Smooth muscle cell of the brain vasculature (primary cell): ENCODE measurements around the gene SRM.
"Not testable (repeated sequence)": the region's sequence is repeated elsewhere in the genome, so short reads cannot be mapped to it uniquely, and the experiment has no call there.

ENCODE experiments used
- DNase-seq: peaks from one replicate; pipeline ENCODE4 v3.0.0-alpha.2; 2012; ENCODE audit warnings: low read depth, low spot score

SRM gene

DNA sequence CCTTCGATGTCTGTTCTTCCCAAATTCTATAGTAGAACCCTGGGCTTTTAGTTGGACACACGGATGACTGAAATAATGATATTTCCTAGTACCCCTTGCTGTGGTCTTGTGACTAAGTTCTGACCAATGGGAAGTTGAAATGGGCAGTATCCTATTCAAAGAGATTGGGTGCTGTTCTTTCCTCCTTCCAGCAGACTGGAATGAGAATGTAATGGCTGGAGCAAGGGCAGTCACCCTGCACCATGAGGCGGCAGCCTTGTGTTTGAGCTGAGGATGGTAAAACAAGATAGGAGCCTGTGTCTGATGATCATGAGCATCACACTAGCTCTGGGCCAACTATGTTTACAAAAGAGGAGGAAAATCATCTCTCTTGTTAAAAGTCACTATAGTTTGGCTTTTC, 5.1 kb upstream of the SRM start:
- no peak for DNase-seq

DNA sequence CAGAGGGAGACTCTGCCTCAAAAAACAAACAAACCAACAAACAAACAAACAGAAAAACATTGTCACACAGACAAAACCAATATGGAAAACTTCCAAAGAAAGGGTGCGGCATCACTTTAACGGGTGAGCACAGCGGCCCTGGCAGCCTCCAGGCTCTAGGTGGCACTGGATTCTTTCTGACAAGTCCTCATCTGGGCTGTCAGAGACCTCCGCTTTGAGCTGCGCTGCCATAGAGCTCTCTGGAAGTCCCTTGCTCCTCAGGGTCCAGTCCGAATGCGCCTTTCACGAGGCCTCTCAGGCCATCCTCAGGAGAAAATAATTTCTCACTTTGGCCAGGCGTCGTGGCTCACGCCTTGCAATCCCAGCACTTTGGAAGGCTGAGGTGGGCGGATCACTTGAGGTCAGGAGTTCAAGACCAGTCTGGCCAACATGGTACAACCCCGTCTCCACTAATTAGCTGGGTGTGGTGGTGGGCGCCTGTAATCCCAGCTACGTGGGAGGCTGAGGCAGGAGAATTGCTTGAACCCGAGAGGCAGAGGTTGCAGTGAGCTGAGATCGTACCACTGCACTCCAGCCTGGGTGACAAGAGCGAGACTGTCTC, 4.2 kb upstream of the SRM start:
- not testable (repeated sequence) for DNase-seq

DNA sequence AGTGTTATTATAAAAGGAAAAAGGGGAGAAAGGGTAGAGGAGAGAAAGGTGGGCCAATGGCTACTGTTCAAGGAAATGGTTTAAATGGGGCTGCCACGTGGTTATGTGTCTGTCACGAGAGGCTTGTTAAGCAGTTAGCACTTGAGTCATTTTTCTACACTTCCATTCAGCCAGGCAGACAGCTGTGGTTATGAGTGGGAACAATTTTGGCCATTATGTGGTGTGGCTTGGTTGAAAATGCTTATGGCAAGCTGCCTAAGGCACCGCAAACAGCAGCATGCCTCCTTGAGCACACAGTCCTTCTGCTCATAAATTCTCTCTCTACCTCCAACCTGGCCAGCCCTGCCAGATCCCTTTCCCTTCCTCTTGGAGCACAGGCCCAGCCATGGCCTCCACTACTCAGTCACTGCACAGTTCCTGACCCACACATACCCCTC, 3.2 kb upstream of the SRM start:
- no peak for DNase-seq

DNA sequence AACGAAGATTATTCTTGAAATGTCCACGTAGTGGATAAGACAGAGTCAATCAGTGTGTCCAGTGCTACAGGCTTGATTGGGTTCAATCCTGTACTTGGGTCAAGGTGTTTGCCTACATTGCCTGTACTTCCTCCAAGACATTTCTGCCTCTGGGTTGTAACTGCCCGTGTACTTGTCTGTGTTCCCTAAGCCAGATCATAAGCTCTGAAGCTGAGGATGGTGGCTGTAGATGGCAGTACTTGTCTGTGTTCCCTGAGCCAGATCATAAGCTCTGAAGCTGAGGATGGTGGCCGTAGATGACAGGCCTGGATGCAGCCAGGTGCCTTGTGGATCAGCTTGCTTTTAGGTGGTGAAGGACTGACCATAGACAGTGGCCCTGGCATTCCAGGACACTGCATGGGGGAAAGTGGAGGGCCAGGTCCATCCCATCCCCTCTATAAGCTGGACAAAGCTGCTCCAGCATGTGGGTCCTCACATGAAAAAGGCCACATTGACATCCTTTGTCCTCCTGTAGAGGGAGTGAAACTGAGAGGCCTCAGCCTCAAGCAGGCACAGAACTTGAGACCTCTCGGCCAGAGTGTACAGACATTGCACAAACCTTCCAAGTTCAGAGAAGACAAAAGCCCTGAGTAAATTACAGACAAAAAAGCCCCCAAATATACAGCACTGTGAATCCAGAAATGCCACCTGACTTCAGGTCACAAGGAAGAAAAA, 2.0 kb upstream of the SRM start:
- DNase-seq: no peak

DNA sequence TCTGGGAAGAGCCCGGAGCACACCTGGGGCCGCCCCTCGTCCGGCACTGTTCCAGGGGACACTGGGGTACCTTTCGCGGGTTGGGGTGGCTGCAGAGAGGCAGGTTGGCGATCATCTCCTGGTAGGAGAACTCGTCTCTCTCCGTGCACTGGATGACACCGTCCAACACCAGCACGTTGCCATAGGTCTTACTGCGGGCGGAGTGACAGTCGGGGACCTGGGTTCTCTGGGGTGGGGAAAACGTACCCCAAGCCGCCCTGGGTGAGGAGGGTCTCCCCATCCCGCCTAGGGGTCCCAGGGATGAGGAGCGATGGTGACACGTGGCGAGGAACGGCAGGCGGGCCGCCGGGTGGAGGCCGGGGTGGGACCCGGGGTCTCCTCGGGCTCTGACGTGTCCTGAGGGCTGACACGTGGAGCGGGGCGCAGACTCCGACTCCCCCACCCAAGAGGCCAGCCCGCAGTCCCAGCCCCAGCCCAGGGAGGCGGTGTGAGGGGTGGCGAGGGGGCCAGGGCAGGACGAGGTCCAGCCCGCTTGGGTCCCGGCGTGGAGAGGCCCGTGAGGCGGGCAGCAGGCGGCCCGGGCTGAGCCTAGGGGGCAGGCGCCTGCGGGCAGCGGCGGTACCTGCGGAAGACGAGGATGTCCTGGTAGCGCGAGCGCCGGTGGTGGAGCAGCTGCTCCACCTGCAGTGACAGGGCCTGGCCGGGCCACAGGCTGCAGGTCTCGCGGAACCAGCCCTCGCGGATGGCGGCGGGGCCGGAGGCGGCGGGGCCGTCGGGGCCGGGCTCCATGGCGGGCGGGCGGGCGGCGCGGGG, 457 bp downstream of the SRM start:
- no peak for DNase-seq

DNA sequence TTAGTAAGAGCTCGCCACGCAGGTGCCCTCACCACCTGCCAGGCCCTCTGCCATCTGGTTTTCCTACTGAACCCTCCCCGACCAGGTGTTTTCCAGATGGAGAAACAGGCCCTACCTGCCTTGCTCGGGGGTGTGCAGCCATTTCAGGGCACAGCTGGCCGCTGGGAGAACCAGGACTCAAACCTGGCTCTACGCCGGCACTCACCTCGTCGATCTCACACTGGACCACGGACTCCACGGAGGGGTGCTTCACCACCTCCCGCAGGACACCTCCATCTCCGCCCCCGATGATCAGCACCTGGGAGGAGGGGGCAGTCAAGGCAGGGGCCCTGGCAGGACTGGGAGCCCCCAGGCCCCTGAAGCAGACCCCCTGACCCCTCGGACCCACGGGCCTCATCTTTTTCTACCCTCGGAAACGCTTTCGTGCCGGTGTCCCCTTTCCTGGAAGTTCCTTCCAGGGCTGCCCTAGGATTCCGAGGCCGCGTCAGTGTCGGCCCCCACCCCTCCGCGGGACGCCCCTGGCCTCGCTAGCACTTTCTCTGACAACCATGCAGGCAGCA, 1.1 kb downstream of the SRM start:
- no peak for DNase-seq

DNA sequence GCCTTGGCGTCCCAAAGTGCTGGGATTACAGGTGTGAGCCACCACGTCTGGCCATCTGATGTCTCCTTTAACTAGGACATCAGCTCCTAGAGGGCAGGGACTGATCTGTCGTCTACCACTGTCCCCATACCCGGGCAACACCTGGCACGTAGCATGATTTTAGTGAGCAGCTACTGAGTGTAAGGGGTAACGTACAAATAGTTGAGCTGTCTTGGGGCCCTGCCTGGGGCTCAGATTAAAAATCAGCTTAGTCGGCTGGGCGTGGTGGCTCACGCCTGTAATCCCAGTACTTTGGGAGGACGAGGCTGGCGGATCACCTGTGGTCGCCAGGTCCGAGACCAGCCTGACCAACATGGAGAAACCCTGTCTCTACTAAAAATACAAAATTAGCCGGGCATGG, 1.8 kb downstream of the SRM start:
- DNase-seq: no peak

DNA sequence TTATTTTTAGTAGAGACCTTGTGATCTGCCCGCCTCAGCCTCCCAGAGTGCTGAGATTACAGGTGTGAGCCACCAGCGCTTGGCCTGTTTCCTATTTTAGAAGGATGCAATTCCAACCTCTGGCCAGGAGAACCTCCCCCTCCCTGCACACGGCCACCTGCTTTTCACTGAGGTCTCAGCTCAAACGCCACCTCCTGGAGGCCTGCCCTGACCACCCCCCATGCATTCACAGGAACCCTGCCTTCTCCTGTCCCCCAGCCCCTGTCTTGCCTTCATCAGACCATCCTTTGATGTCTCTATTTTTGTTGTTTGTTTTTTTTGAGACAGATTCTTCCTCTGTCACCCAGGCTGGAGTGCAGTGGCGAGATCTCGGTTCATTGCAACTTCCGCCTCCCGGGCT, 2.3 kb downstream of the SRM start:
- DNase-seq: no peak

DNA sequence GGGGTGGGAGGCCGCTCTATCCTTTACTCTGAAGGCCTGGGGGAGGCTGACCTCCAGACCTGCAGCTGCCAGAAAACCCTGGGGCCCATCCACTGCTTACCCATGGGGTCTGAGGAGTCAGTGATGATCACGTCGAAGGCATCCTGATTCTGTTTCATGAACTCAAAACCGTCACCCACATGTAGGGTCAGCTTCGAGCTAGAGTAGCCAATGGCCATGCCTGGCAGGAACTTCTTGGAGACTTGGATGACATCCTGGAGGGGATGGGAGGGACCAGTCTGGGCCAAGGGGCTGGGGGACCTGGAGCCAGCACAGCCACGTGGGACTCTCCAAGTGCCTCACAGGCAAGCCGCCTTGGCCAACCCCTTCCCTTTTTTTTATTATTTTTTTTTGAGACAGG, 3.3 kb downstream of the SRM start:
- no peak for DNase-seq

DNA sequence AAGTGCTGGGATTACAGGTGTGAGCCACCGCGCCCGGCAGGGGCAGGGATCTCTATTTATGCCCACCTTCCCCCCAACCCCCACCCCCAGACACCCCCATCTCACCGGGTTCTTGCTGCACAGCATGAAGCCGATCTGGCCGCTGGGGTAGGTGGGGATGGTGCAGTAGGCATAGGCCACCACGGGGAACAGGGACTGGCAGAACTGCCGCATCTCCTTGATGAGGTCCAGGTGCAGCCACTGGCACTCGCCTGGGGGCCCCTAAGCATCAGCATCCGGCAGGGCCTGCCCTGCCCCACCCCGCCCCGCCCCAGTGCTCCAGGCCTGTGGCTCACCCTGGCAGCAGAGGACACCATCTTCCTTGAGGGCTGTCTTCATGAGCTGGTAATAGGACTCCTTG, 4.1 kb downstream of the SRM start:
- DNase-seq: no peak

DNA sequence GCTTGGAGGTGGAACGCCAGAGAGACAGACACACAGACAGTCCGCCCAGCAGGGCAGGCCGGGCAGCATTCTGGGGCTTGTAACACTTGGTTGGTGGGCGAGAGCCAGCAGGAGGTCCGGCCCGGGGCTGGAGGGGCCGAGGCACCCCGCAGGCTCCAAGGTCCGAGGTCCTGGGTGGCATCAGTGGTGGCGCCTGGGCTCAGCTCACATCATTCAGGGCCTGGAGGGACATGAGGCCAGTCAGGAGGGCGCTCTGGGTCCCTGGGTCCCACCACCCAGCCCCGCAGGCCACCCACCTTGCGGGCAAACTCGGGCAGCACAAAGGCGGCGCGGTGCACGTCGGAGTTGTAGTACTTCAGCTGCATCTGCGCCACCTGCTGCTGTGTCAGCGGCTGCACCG, 5.2 kb downstream of the SRM start:
- no peak for DNase-seq

DNA sequence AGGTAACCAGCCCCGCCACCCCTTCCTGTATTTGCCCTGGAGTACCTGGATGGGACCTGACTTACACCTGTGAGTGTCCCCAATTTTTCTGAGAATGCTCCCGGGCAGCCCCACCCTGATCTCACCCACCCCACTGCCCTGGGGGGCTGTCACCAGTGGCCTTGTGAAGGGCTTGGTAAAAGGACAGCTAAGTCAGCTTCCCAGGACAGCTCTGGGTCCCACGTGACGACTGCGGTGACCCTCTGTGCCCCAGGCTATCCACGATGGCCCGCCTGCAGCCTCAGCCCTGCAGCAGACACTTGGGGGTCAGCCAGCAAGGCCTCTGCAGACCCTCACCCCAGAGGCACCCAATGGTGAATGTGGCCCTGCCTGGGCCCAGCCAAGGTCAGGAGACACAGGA, 5.6 kb downstream of the SRM start:
- DNase-seq: no peak

DNA sequence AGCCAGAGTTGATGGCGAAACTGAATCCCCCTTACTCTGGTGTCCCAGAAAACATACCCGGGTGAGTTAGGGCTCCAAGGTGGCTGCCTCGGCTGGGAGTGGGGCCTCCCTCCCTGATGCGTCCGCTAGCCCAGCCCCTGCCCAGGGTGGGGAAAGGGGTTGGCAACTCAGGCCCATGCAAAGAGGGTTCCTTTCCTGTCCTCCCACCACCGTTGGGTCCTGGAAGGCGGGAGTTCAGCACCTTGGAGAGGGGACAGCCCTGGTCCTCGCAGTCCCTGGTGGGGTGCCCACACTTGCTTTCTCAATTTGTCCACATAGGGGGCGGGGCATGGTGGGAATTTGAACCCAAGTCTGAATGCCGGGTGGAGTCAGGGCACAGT, 6.1 kb downstream of the SRM start:
- DNase-seq: no peak

DNA sequence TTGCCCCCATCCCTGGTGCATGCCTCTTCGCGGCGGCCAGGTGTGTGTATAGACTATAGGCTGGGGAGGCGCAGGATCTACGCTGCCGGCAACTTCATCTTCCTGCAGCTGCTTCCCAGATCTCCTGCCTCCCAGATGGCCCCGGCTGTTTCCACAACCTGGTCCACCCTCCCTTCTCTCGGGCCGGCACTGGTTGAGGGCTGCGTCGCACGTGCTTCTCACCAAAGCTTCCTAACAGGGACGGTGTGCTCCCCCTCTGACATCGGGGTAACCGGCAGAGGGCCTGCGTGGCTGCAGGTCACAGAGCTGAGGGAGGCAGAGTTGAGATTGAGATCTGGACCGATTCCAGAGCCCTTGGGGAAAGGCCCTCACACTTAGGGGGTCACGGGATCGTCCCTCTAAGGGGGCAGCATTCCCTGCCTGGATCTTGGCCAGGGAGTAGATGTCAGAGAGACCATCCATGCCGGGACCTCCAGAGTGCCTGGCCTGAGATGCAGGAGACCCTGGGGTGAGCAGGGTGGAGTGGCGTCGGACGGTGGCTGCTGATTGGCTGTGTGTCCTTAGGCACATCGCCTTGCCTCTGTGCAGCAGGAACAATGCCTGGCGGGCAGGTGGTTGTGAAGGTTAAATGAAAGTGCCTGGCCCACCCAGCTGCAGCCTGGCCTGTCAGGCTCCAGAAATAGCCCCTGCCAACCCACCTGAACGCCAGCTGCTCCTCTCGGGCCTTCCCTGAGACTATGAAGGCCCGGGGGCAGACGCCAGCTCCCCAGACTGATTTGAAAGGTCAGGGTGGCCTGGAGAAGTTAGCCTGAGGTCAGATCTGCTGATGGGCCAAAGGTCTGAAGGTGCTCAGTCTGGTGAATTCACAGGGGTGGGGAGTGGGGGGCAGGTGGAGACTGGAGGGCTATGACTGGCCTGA, 6.7 kb downstream of the SRM start:
- DNase-seq: no peak

DNA sequence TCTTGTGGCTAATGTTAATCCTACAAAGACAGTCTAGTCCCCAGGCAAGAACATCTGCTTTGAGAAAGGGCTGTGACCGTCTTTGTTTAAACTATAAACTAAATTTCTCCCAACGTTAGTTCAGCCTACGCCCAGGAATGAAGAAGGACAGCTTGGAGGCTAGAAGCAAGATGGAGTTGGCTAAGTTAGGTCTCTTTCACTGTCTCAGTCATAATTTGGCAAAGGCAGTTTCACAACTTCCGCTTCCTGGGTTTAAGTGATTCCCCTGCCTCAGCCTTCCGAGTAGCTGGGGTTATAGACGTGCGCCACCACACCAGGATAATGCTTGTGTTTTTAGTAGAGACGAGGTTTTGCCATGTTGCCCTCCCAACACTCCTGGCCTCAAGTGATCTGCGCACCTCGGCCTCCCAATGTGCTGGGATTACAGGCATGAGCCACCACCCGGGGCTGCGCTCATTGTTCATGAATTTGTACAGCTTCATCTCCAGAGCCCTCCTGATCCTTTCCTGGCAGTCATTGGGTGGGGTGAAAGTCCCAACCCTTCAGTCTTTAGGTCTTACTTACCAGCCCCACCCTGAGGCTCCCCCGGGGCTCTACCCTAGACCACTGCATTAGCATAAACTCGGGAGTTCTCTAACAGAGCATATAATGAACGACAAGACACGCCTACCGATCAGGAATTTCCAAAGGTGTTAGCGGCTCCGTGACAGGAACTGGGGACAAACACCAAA, 7.9 kb downstream of the SRM start:
- DNase-seq: no peak

DNA sequence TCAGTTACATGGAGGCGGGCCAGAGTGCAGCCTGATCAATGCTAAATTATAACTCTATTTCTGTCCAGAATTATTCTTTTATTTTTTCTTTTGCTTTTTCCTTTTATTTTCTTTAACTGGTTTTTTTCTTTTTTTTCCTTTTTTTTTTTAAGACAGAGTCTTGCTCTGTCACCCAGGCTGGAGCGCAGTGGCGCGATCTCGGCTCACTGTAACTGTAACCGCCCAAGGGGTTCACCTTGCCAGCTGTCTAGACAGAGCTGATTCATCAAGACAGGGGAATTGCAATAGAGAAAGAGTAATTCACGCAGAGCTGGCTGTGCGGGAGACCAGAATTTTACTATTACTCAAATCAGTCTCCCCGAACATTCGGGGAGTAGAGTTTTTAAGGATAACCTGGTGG, 8.7 kb downstream of the SRM start:
- not testable (repeated sequence) for DNase-seq

DNA sequence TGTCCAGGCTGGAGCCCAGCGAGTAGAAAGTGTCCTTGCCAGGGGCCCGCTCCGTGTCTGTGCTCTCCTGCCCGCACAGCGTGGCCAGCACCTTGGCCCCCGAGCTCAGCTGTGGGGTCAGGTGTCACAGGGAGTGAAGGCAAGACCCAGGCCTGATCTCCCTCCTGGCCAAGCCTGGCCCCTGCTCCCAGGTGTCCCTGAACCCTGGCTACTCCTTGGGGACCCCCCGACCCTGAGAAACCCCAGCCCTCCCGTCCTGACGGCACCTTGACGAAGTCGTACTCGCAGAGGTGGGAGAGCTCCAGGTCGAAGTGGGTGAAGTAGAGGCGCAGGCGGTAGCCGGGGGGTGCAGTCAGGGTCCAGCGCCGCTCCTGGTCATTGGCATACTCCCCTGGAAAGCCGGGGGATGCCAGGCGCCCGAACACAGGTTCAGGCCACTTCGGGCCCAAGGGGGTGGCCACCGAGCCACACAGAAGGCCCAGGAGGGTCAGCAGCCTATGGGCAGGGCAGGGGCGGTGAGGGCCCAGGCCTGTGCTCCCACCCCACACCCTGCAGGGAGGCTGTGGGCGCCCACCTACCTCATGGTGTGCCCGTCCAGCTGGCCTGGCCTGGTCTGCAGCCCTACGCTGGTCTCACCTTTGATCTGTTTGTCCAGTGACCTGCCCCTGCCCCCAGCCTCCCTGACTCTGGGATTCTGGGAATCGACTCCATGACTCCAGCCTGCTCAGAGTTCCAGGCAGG, 13.0 kb downstream of the SRM start, which contains the start of gene MASP2:
MASP2 (minus strand) TSS at position 615 of the 741 bp plus-strand sequence; CDS start at position 583, 32 bp downstream.
- no peak for DNase-seq

DNA sequence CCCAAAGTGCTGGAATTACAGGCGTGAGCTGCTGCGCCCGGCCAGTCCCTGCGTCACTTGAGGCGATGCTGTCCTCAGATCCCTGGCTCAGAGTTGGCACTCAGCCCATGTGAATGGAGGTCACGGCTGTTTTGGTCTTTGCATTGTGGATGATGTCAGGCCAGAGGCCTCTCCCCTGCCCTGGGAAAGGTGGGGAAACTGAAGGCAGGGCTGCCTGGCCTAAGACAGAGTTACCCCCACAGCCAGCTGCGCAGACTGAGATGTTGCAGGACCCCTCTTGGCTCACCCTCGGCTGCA, 13.6 kb downstream of the SRM start:
- no peak for DNase-seq

DNA sequence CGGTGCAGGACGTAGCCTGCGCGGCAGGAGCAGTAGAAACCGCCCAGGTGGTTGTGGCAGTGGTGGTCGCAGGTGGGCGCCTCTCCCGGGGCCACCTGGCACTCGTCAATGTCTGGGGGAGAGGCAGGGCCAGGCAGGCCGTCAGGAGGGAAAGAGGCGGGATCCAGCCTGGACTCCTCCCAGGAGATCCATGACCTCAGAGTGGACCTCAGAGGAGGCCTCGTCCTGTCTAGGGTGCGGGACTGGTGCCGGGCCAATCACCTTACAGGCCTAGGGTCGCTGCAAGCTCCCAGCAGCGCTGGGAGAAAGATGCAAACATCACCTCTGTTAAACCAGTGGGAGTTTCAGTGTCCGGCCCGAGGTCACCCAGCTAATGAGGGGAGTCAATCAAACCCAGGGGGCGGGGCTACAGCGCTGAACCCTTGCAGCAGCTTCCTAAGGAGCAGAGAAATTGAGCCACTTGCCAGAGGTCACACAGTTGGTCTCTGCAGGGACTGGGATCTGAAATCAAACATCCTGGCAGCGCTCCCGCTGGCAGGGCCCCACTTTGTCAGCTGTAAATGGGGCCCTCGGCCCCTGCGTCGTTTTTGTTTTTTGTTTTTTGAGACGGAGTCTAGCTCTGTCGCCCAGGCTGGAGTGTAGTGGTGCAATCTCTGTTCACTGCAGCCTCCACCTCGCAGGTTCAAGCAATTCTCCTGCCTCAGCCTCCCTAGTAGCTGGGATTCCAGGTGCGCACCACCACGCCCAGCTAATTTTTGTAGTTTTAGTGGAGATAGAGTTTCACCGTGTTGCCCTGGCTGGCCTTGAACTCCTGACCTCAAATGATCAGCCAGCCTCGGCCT, 14.2 kb downstream of the SRM start:
- DNase-seq: no peak
